GM19395 (cell line): ENCODE data around the gene FLNC.
A peak's percentile ranks its signal among the peaks of the same experiment; 100 is the strongest.

ENCODE experiments used
- ATAC-seq: cut with Tn5 transposase; IDR thresholded peaks from one replicate; pipeline ENCODE4 v1.9.1; 2021; ENCODE audit warnings: mild to moderate bottlenecking, moderate library complexity; ENCODE audit not compliant: unreplicated experiment

Gene FLNC

DNA sequence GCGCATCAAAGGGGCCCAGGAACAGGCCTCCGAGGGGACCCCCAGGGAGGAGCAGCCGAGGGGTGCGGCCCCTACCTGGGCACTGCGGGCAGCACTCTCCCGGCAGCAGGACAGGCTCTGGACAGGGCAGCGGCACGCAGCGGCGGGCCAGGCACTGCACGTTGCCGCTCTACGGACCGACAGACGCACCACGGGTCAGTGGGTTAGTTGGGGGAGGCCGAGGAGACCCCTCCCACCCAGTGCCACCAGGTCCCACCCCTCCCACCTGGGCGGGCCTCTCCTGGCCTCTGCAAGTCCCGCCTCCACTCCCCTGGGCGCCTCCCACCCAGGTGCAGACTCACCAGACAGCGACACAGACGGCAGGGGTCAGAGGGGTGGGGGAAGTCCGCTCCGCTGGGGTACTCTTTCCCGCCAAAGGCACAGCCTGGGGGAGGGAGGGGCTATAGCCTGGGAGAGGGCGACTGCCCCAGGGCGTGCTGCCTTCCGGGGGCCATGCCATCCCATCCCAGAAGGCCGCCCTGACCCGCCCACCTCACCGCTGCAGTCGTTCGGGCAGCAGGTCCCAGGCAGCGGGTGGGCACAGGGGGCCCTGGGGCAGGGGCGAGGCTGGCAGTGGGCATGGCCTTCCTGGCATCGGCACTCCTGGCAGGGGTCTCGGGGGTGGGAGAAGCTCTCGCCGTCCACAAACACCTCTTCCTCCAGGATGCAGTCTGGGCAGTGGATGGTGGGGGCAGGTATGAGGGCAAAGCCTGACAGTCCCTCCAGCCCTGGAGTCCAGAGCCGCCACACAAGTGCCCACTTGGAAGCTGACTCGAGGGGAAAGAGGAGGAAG lies 61.1 kb downstream of the FLNC start:
- ATAC-seq = no peak

DNA sequence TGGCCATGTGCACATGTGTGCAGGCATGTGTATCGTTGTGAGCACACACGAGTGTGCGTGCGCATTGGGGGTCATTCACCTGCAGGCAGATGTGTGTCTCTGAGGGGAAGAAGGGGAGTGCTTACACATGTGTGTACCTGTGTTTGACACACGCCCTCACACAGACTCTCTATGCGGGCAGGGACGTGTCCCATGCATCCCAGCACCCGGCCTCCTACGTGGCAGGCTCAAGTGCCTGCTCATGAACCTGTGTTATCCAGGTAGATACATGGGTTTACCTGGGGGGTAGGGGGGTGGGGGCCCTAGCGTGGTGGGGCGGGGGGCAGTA lies 61.7 kb downstream of the FLNC start:
- ATAC-seq = no peak

DNA sequence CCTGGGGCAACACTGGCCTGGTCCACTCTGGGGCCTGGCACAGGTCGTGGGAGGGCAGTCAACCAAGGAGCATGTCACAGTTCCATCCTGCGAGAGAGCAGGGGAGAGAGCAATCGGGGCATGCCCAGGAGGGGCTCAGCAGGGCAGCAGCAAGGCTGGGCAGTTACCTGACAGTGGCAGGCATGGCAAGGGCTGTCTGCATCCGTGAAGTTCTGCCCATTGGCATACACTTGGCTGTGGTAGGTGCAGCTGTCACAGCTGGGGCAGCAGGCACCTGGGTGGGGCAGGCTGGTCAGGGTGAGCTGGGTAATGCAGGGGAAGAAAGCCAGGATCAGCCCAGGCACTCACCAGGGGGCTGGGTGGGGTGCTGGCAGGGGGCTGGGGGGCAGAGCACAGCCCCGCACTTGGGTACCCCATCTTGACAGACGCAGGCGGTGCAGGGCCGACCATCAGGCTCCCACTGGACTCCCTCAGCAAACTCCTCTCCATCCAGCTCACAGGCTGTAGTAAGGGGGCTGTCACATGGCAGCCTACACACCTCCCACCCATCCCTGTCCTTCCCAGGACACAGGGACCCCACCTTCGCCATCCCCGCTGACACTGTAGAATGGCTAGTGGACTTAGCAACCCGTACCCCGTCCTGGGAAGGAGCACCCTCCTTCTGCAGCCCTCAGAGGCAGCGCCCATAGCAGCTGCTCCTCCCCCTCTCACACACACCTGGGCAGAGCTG lies 62.5 kb downstream of the FLNC start:
- no peak for ATAC-seq

DNA sequence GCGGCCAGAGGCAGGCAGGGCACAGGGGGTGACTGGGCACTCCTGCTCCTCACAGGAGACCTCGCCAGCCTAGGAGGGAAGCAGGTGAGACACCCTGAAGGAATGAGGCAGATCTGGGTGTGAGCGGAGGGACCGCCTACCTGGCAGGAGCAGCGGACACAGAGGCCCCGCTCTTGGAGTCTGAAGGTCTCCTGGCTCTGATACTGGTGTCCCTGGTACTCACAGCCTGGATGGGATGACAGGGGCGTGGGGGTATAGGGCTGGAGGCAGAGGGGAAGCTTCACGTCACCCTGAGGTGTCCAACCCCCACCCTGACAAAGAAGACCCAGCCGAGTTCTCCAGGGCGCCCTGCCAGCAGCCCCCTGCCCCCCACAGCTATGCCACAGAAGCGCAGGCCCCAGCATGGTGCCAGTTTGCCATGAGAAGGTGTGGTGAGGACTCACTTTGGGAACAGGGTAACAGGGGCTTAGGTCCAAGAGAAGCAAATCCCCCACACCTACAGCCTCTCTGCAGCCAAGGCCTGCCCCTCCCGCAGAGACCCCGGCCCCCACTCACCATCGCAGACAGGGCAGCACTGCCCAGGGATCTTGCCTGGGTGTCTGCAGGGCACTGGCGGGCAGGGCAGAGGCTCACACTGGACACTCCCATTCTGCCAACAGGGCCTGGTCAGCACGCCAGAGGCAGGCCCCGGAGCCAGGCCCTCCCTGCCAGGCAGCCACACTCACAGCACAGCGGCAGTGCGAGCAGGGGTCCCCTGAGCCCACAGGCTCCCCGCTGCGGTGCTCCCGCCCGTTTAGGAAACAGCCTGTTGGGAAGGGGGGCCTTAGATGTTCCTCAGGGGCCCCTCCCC lies 63.3 kb downstream of the FLNC start:
- ATAC-seq = no peak

DNA sequence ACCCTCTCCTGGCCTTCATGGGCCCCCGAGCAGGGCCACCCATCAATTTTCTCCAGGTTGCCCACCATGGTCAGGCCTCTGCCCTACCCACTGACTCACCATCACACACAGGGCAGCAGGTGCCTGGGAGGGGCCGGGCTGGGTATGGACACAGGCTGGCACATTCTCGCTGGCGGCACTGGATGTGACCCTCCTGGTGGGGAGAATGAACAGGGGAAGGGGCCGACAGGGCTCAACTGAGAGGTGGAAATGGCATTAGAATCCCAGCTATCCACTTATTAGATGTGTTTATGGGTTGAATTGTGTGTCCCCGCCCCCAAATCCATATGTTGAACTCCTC lies 63.9 kb downstream of the FLNC start:
- ATAC-seq = no peak

DNA sequence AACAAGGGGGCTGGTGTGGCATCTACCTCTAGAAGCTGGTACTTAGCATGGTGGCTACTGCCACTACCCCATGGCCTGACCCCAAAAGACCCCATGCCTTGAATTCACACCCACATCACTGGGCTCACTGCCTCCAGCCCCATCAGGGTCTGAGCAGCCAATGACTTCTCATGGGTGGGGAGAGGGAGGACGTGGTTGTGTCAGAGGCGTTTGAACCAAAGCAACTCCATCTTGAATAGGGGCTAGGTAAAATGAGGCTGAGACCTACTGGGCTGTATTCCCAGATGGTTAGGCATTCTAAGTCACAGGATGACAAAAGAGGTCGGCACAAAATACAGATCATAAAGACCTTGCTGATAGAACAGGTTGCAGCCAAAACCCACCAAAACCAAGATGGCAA lies 65.1 kb downstream of the FLNC start:
- ATAC-seq = no peak

DNA sequence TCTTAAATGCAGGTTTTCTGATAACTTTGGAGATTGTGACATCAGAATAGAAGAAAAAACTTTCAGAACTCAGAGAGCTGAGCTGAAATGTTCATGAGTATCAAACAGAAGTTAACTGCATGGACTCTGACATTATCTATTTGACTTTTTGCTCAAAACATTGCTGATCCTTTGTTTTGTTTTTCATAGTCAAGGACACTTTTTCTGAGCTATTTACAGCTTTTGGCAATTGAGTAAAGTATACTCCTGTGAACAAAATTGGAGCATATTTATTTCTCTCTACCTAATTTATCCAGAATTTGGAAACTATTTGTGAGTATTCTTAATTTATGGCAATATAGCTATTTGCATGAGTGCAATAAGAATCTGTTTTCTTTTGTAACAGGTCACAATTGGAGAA lies 69.2 kb downstream of the FLNC start:
- ATAC-seq = no peak

DNA sequence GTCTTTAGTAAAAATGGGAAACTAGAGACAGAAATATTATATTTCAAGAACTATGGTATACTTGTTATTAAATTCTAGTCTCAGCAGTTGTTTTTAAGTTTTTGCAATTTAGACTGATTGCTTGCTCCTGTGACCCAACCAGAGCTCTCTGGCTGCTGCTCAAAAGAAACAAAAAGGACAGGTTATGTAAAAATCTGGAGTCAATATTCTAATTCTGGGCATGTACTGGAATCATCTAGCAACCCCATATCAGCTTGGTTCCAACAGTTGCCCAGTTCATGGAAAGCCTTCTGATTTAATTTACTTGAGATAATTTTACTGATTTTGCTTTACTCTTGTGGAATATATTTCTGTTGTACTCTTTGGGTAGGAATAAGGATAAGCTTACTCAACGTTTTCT lies 70.0 kb downstream of the FLNC start:
- ATAC-seq = no peak

DNA sequence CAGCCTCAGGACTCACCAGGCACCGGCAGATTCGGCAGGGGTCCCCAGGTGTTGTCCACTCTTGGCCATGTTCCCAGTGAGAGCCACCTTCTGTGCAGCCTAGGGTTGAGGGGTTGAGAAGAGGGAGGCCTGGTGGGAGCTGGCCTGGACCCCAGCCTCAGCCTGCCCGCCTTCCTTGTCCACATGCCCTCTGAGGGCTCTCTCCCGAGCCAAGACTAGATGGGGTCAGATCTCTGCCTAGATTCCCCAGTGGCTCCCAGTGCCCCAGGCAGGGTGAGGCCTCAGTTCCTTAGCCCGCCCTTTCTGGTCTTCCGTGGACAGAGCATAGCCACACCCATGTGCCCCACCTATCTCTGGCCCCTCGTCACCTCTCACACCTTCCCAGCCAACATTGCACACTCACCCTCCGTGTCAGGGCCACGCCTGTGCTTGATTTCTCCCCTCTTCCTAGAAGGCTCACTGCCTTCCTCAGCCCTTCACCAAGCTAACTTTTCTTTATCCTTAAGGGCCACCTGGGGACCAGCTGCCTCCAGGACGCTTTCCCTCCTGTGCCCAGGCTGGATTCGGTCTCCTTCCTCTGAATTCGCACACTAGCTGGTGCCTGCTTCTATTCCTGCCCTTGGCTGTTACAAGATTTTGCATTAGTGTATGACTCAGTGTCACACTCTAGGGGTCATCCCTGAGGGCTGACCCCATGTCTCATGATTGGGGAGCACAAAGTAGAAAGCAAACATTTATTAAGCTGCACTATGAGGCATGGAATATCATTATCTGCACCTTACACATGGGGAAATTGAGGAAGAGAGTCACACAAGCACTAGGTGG lies 72.8 kb downstream of the FLNC start:
- no peak for ATAC-seq

DNA sequence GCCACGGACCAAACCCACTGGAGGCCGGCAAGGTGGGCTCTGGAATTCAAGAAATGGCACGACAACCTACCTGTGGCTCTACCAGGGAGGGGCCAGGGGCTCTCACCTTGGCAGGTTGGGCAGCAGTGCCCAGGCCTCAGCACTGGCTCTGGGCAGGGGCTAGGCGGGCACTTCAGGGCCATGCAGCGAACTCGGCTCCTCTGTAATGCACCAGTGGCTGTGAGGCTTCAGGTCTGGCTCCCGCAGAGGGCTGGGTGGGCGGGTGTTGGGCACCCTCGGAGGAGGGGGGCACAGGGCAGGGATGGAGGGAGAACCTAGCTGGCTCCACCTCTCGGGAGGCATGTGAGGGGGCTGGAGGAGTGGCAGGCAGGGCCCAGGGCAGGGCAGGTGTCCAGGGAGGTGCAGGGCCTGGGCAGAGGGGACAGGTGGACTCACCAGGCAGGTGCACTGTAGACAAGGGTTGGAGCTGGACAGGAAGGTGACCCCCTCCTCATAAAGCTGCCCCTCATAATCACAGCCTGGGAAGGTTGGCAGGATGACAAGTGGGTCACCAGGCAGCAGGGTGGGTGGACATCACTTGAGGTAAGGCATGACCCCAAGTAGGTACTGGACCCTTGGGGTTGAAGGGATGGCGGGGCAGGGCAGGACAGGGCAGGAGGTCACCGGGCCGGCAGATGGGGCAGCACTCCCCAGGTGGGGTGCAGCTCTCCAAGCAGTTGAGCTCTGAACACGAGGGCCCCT lies 73.6 kb downstream of the FLNC start:
- no peak for ATAC-seq

DNA sequence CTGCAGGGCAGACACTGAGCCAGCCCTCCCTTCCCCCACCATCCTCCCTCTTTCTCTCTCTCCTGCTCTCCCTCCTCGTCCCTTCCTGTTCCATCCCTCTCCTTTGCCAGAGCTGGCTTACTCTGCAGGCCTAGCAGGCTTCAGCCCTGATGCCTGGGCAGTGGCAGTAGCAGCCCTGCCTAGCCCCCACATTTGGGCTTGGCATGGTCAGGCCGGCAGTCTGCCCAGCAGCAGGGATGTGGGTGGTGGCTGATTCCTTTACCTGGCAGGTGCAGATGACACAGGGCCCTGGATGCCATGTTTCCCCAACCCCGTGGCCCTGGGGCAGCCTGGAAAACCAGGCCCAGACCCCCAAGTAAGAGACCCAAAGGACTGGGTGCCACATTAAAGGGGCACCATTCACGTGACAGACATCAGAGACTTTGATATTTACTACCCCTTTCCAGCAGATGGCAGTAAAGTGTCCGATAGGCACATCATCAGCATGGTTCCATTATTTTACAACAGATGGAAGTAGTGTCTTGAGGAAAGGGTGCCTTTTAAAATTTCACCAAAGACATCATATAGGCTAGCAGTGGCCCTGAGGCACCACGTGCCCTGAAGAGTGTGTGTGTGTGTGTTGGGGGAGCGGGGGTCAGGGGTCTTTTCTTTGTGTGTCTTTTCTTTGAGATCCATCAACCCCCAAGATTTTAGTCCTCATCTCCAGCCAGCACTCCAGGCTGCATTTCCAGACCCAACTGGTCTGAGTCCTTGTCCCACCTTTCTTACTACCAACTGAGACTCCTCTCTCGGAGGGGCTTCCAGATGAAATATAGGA lies 74.4 kb downstream of the FLNC start:
- ATAC-seq = peak; percentile 74

DNA sequence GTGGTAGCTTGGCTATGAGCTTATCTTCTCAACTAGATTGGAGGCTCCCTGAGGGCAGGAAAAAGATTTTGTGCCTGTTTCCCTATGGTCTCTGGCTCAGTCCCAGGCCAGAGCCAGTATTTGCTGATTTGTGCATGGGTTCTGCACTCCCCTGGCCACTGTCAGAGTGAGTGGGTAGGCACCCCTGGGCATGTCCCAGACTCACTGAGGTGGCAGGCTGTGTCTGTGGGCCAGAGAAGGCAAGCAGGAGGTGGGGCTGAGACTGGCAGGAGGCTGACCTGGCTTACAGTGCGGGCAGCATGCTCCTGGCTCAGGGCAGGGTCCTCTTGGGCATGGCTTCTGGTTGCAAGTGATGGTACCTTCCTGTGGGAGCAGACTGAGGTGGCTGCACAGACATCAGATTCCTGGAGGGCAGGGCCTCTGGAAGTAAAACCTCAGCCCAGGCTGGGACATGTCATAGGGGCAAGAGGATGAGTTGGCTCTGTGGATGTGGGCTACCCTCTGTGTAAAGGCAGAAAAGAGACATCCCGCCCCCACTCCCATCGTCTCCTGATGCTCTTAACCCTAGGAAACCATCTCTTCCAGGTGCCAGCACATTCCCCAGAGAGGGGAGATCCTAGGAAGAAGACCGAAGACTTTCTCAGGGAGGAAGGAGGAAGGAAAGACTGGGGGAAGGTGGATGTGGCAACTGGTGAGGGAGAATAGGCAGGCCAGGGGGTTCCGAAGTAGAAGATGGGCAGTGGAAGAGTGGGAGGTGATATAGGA lies 76.0 kb downstream of the FLNC start:
- no peak for ATAC-seq

DNA sequence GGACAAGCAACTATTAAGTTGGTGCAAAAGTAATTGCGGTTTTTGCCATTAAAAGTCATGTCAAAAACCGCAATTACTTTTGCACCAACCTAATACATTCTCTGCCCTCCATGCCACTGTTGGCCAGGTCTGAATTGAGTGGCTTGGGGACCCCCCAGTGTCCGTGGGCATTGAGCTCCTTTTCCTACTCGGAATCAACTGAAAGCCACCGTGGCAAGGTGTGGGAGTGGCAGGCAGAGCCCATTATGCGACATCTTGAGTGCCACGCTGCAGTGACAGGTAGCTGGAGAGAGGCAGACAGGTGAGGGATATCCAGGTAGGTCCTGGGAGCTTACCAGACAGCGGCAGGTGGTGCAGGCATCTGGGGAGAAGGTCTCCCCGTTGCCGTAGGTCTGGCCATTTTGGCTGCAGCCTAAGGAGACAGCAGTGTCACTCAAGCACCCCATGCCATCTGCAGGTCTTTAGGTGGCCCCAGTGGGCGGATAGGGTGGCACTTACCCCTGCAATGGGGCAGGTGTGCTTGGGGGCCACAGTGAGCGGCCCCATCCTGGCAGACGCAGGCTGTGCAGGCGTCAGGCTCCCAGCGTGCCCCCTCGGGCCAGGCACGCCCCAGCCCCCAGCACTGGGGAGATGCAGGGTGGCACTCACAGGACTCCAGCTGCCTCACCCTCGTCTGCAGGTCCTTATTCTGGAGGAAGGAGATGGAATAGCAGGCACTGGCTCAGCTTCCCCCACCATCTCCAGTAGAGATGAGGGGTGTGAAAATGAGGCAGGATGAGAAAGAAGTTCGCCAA lies 76.8 kb downstream of the FLNC start:
- ATAC-seq = no peak
